Sigmoid colon (tissue), 4 donors: Measurements from ENCODE around the gene NDUFS6.

Experiments used
- CTCF ChIP-seq, 4 experiments: fragments of 450-650 bp in 3 of 4; fragments of 200-600 bp in 1 of 4; IDR thresholded peaks; one replicate each; pipeline ENCODE4 v1.5.1; 2016 to 2019; ENCODE audit warnings: antibody characterized with exemption in 4 of 4, mild to moderate bottlenecking in 3 of 4, moderate library complexity in 2 of 4
- EP300 ChIP-seq, 4 donors: sonication (generic); formaldehyde crosslinking; IDR thresholded peaks; one replicate each; pipeline ENCODE4 v1.6.1; 2017; ENCODE audit warnings: antibody characterized with exemption in 4 of 4
- POLR2A ChIP-seq, 2 donors: fragments of 450-650 bp; IDR thresholded peaks; one replicate each; pipeline ENCODE4 v1.6.1; 2016; ENCODE audit warnings: antibody characterized with exemption in 2 of 2, mild to moderate bottlenecking in 2 of 2, moderate library complexity in 2 of 2
- POLR2AphosphoS5 ChIP-seq, 4 donors: sonication (generic); formaldehyde crosslinking; IDR thresholded peaks; one replicate each; pipeline ENCODE4 v1.6.1; 2017; ENCODE audit warnings: antibody characterized with exemption in 4 of 4

- TF ChIP-seq POLR2A (IDR thresholded peaks at IDR 0.05) (no peak), EP300 (IDR thresholded peaks at IDR 0.05) (no peak), CTCF (IDR thresholded peaks at IDR 0.05) (no peak), POLR2AphosphoS5 (IDR thresholded peaks at IDR 0.05) (no peak)
Measured at GRCh38 chr5:1858436-1858835, 57.2 kb downstream of the NDUFS6 start.
